COLO668 (cell line): ENCODE data around the gene RPP30.

Source experiments
- DNase-seq: peaks from one replicate; lab custom pipeline; 2025; ENCODE audit not compliant: unreplicated experiment; lab: John Stamatoyannopoulos, UW

Gene RPP30

GRCh38 chr10:90916392-90917237, 44.8 kb downstream of the RPP30 start:
- no peak for DNase-seq

GRCh38 chr10:90917238-90917967, 45.6 kb downstream of the RPP30 start:
- no peak for DNase-seq

- DNase-seq, result no peak
These were observed 46.2 kb downstream of the RPP30 start for GRCh38 chr10:90917968-90918318.

GRCh38 chr10:90919683-90920574, 48.2 kb downstream of the RPP30 start:
- no peak for DNase-seq

- DNase-seq, result no peak
These were observed 49.4 kb downstream of the RPP30 start, which contains the start of gene ANKRD1 for GRCh38 chr10:90920986-90921666. Gene ANKRD1 (minus strand): TSS chr10:90921087. CDS start chr10:90921027, 60 bp downstream.

- no peak for DNase-seq
These were observed 50.1 kb downstream of the RPP30 start for GRCh38 chr10:90921906-90922305.

- no peak for DNase-seq
These were observed 51.4 kb downstream of the RPP30 start for GRCh38 chr10:90923111-90923731.

- DNase-seq, result no peak
These were observed 52.8 kb downstream of the RPP30 start for GRCh38 chr10:90924552-90924951.

- DNase-seq, result no peak
These were observed 53.6 kb downstream of the RPP30 start for GRCh38 chr10:90925079-90926029.

GRCh38 chr10:90927293-90927692, 55.5 kb downstream of the RPP30 start:
- DNase-seq, result no peak

GRCh38 chr10:90929179-90929578, 57.4 kb downstream of the RPP30 start:
- DNase-seq, result no peak

- no peak for DNase-seq
These were observed 58.5 kb downstream of the RPP30 start for GRCh38 chr10:90930070-90930837.

GRCh38 chr10:90930971-90931871, 59.4 kb downstream of the RPP30 start:
- no peak for DNase-seq

- DNase-seq, result no peak
These were observed 64.0 kb downstream of the RPP30 start for GRCh38 chr10:90935581-90936275.

GRCh38 chr10:90936276-90936659, 64.5 kb downstream of the RPP30 start:
- DNase-seq, result no peak

- DNase-seq, result no peak
These were observed 66.0 kb downstream of the RPP30 start for GRCh38 chr10:90937645-90938258.
